Peyer's patch (tissue), 4 donors: ENCODE results near the gene RPL6. TPM values are rescaled to one million over a fixed set of nuclear protein-coding genes. Genes with fewer than 3 reads are reported as not detected.

Experiments
- total RNA-seq, 4 donors: library from RNA; depleted of rRNA; stranded (reverse); fragments of >200 nt; gene quantifications; one replicate each; pipeline ENCODE4 v1.1.0, GENCODE V29; 2016

Gene RPL6
- total RNA-seq, 4 donors from 2014 or later, result 448 to 1,258 (median 570) TPM

Other genes starting within 250 kb of the RPL6 start
- gene HECTD4, start 27.2 kb downstream of the RPL6 start, total RNA-seq, result 100 to 1,000 TPM in 1 of 4 donors, 10 to 100 TPM in 3; 49.9 to 118 (median 87.3) TPM
- gene PTPN11, start 9.3 kb upstream of the RPL6 start, total RNA-seq, result 100 to 1,000 TPM in 1 of 4 donors, 10 to 100 TPM in 3; 34.5 to 128 (median 40.5) TPM